Upper lobe of left lung (tissue), 4 donors: ENCODE measurements around the gene SAMD4B.

Experiments used
- POLR2A ChIP-seq, 4 donors: fragments of 450-650 bp; IDR thresholded peaks; one replicate each; pipeline ENCODE4 v1.5.1; 2016 to 2017; ENCODE audit warnings: antibody characterized with exemption in 4 of 4, mild to moderate bottlenecking in 2 of 4
- POLR2AphosphoS5 ChIP-seq, 2 donors: sonication (generic); formaldehyde crosslinking; IDR thresholded peaks; one replicate each; pipeline ENCODE4 v1.5.1; 2017; ENCODE audit warnings: antibody characterized with exemption in 2 of 2
- TF ChIP-seq, protein P1 (sequence below), 6 experiments: fragments of 450-650 bp in 4 of 6; fragments of 200-600 bp in 2 of 6; sonication (generic) in 2 of 6; IDR thresholded peaks; one replicate each; pipeline ENCODE4 v1.5.1; 2016 to 2019; ENCODE audit warnings: antibody characterized with exemption in 6 of 6

DNA sequence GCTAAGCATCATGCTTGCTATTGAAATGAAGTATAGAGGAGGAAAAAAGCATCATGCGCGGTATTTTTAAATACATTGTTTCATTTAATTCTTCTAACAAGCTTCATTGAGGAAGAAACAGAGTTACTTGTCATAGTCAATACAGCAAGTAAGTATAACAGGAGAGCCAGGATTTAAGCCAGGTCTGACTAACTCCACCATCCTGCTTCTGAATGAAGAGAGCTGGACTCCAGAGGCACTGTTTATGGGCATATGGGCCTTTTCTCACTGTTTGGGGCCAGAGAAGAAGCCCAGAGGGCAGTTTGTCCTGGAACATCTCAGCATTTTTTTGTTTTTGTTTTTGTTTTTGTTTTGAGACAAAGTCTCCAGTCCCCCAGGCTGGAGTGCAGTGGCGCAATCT lies 7.9 kb downstream of the SAMD4B start:
- TF ChIP-seq, protein P1, sequence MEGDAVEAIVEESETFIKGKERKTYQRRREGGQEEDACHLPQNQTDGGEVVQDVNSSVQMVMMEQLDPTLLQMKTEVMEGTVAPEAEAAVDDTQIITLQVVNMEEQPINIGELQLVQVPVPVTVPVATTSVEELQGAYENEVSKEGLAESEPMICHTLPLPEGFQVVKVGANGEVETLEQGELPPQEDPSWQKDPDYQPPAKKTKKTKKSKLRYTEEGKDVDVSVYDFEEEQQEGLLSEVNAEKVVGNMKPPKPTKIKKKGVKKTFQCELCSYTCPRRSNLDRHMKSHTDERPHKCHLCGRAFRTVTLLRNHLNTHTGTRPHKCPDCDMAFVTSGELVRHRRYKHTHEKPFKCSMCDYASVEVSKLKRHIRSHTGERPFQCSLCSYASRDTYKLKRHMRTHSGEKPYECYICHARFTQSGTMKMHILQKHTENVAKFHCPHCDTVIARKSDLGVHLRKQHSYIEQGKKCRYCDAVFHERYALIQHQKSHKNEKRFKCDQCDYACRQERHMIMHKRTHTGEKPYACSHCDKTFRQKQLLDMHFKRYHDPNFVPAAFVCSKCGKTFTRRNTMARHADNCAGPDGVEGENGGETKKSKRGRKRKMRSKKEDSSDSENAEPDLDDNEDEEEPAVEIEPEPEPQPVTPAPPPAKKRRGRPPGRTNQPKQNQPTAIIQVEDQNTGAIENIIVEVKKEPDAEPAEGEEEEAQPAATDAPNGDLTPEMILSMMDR (IDR thresholded peaks at IDR 0.05): no peak
- TF ChIP-seq POLR2A (IDR thresholded peaks at IDR 0.05): no peak
- no peak for TF ChIP-seq POLR2AphosphoS5 (IDR thresholded peaks at IDR 0.05)
